ENCODE measurements around the gene GNS. TPM values are rescaled to one million over a fixed set of nuclear protein-coding genes. Genes with fewer than 3 reads are reported as not detected.

Gene GNS
- polyA plus RNA-seq, 2 of the 4 experiments (the other 2 are of a cell fraction): 54.3 to 109 TPM

GRCh38 chr12:64745259-64745807, 13.9 kb downstream of the GNS start:
- peaks cover 21% of the 10 kb centered on the region for H3K4me1 ChIP-seq
- FAIRE-seq (no peak), ATAC-seq (no peak), DNase-seq (ENCODE audit: low read depth in 1 of 2, low spot score in 1 of 2) (no peak)
- peak overlapping the region; percentile 59; the same call in 1 of the 3 replicates for H3K4me2 ChIP-seq
- H3K4me3 ChIP-seq: no peak overlapping the region
- H3K27ac ChIP-seq: no peak overlapping the region
- H3K9me3 ChIP-seq: no peaks in the 10 kb centered on the region
- 77% methylated on average over 7 of the region's 7 CpGs for WGBS (ENCODE audit: missing lambda C conversion rate)
- ChIA-PET POLR2A (no interaction called here), CTCF (interaction anchor here (0.7 to 2.9 kb wide), 4 partner anchors 10 to 50 kb away, joined by 3 to 8 read pairs (median 4); no protein-coding TSS in a partner anchor)
- TF ChIP-seq HOXB13 (CRISPR knock-in tag; IDR thresholded peaks at IDR 0.05; ENCODE audit: low read depth): no peak
- TF ChIP-seq ELK1 (IDR thresholded peaks at IDR 0.05; ENCODE audit: low read depth, low read length): no peak
- no peak for TF ChIP-seq CEBPB (IDR thresholded peaks at IDR 0.05)
- TF ChIP-seq EP300 (IDR thresholded peaks at IDR 0.05): no peak
- no peak for TF ChIP-seq ZC3H11A (IDR thresholded peaks at IDR 0.05)
- no peak for TF ChIP-seq CHD4 (IDR thresholded peaks at IDR 0.05; ENCODE audit: borderline replicate concordance)
- no peak for TF ChIP-seq MAX (IDR thresholded peaks at IDR 0.05)
- no peak for TF ChIP-seq EHMT2 (IDR thresholded peaks at IDR 0.05; ENCODE audit: low read depth)
- TF ChIP-seq GATA3 (IDR thresholded peaks at IDR 0.05; ENCODE audit: borderline replicate concordance): no peak
- TF ChIP-seq BCL3 (IDR thresholded peaks at IDR 0.05): no peak
- TF ChIP-seq RARB (CRISPR knock-in tag; IDR thresholded peaks at IDR 0.05): no peak
- no peak for TF ChIP-seq HOXA7 (CRISPR knock-in tag; IDR thresholded peaks at IDR 0.05)
- no peak for TF ChIP-seq FOSB (CRISPR knock-in tag; IDR thresholded peaks at IDR 0.05)

GRCh38 chr12:64744422-64745258, 14.6 kb downstream of the GNS start:
- peaks cover 25% of the 10 kb centered on the region for H3K4me1 ChIP-seq
- DNase-seq (ENCODE audit: low read depth in 1 of 2, low spot score in 1 of 2) (peak; percentile 12 to 36), ATAC-seq (peak in 1 of 2 experiments; percentile 59; a peak in 3 of 6 replicates), FAIRE-seq (no peak)
- H3K4me2 ChIP-seq: peak overlapping the region; percentile 59
- WGBS (ENCODE audit: missing lambda C conversion rate): 50% methylated on average over 5 of the region's 5 CpGs
- no peak overlapping the region for H3K4me3 ChIP-seq
- TF ChIP-seq ELK1 (IDR thresholded peaks at IDR 0.05; ENCODE audit: low read depth, low read length): no peak
- no peak for TF ChIP-seq CEBPB (IDR thresholded peaks at IDR 0.05)
- peak; percentile 31; the same call in 1 of the 2 replicates for TF ChIP-seq FOSL2 (IDR thresholded peaks at IDR 0.05)
- TF ChIP-seq FOSL2 (CRISPR knock-in tag; IDR thresholded peaks at IDR 0.05): peak; percentile 44
- H3K9me3 ChIP-seq: no peaks in the 10 kb centered on the region
- H3K27ac ChIP-seq: no peak overlapping the region
- ChIA-PET CTCF (interaction anchor here (0.5 to 2.9 kb wide), 5 partner anchors 9 to 286 kb away, joined by 3 to 8 read pairs (median 3); no protein-coding TSS in a partner anchor), POLR2A (no interaction called here)

- H3K4me2 ChIP-seq: no peak overlapping the region
- ChIA-PET CTCF (no interaction called here), POLR2A (no interaction called here)
- H3K4me1 ChIP-seq: peaks cover 26% of the 10 kb centered on the region
- no peak overlapping the region for H3K27ac ChIP-seq
- ATAC-seq (no peak), FAIRE-seq (no peak), DNase-seq (ENCODE audit: low read depth in 1 of 2, low spot score in 1 of 2) (no peak)
- H3K9me3 ChIP-seq: no peaks in the 10 kb centered on the region
- no peak overlapping the region for H3K4me3 ChIP-seq
- WGBS (ENCODE audit: missing lambda C conversion rate): 95% methylated on average over 3 of the region's 3 CpGs
- TF ChIP-seq KDM5A (IDR thresholded peaks at IDR 0.05): no peak
- TF ChIP-seq HES2 (IDR thresholded peaks at IDR 0.05): no peak
- TF ChIP-seq REST (IDR thresholded peaks at IDR 0.05): no peak
- TF ChIP-seq ATOH8 (CRISPR knock-in tag; IDR thresholded peaks at IDR 0.05; ENCODE audit: low read depth): no peak
- no peak for TF ChIP-seq HMGXB4 (CRISPR knock-in tag; IDR thresholded peaks at IDR 0.05; ENCODE audit: borderline replicate concordance)
- TF ChIP-seq CHD2 (IDR thresholded peaks at IDR 0.05; ENCODE audit: low read length, partially characterized antibody): no peak
These were observed 16.0 kb downstream of the GNS start for GRCh38 chr12:64743206-64743605.

Data from A549 (cell line).